Neural progenitor cell (in vitro differentiated cells): ENCODE results near the gene MAP7. TPM values are rescaled to one million over a fixed set of nuclear protein-coding genes. Genes with fewer than 3 reads are reported as not detected.

Source experiments
- DNase-seq: peaks from one replicate; pipeline ENCODE4 v3.0.0-alpha.2; 2016; ENCODE audit warnings: low spot score
- H2AFZ ChIP-seq: fragments of 200-600 bp; sonication (generic); replicated peaks from 2 replicates; pipeline ENCODE4 v1.6.1; 2016; ENCODE audit warnings: antibody characterized with exemption
- H3F3A ChIP-seq: fragments of 200-600 bp; sonication (generic); 2 replicates; pipeline ENCODE4 v1.6.1; 2016; ENCODE audit warnings: antibody characterized with exemption, low read depth
- H3K27ac ChIP-seq: fragments of 200-600 bp; sonication (generic); 2 replicates; pipeline ENCODE4 v1.5.1; 2016; ENCODE audit warnings: mild to moderate bottlenecking
- H3K27me3 ChIP-seq: fragments of 200-600 bp; sonication (generic); 2 replicates; pipeline ENCODE4 v1.6.1; 2016; ENCODE audit warnings: mild to moderate bottlenecking, moderate library complexity
- H3K36me3 ChIP-seq: fragments of 200-600 bp; sonication (generic); 2 replicates; pipeline ENCODE4 v1.5.1; 2016
- H3K4me1 ChIP-seq: fragments of 200-600 bp; sonication (generic); 2 replicates; pipeline ENCODE4 v1.6.1; 2016; ENCODE audit warnings: mixed run types
- H3K4me2 ChIP-seq: fragments of 200-600 bp; sonication (generic); 2 replicates; pipeline ENCODE4 v1.6.1; 2016
- H3K4me3 ChIP-seq: fragments of 200-600 bp; sonication (generic); 2 replicates; pipeline ENCODE4 v1.5.1; 2016
- H3K79me2 ChIP-seq: fragments of 200-600 bp; sonication (generic); 2 replicates; pipeline ENCODE4 v1.6.1; 2016; ENCODE audit warnings: low read depth
- H3K9ac ChIP-seq: fragments of 200-600 bp; sonication (generic); 2 replicates; pipeline ENCODE4 v1.6.1; 2016
- H3K9me3 ChIP-seq: fragments of 200-600 bp; sonication (generic); 2 replicates; pipeline ENCODE4 v1.5.1; 2016; ENCODE audit warnings: low read depth
- H4K20me1 ChIP-seq: fragments of 200-600 bp; sonication (generic); 2 replicates; pipeline ENCODE4 v1.6.1; 2016; ENCODE audit warnings: low read depth
- H3K27ac Mint-ChIP-seq: 3 replicates; pipeline ENCODE4 v1.8.0; 2021; ENCODE audit warnings: mixed read lengths
- H3K27me3 Mint-ChIP-seq: 2 replicates; pipeline ENCODE4 v1.8.0; 2022; ENCODE audit warnings: low read depth, mild to moderate bottlenecking, inconsistent platforms, moderate library complexity, mixed read lengths; ENCODE audit not compliant: insufficient read depth
- H3K36me3 Mint-ChIP-seq: 3 replicates; pipeline ENCODE4 v1.8.0; 2021; ENCODE audit warnings: mixed read lengths
- H3K4me1 Mint-ChIP-seq: 3 replicates; pipeline ENCODE4 v1.8.0; 2021; ENCODE audit warnings: mixed read lengths
- H3K4me3 Mint-ChIP-seq: 3 replicates; pipeline ENCODE4 v1.8.0; 2021; ENCODE audit warnings: mild to moderate bottlenecking, moderate library complexity, mixed read lengths
- H3K9me3 Mint-ChIP-seq: 3 replicates; pipeline ENCODE4 v1.8.0; 2020; ENCODE audit warnings: mixed read lengths
- CTCF ChIP-seq: fragments of 200-600 bp; sonication (generic); IDR thresholded peaks from 2 replicates; pipeline ENCODE4 v1.5.1; 2017; ENCODE audit warnings: antibody characterized with exemption, mild to moderate bottlenecking
- EZH2 ChIP-seq: fragments of 200-600 bp; sonication (generic); IDR thresholded peaks from 2 replicates; pipeline ENCODE4 v1.6.1; 2017; ENCODE audit warnings: antibody characterized with exemption, mild to moderate bottlenecking, moderate library complexity
- EZH2phosphoT487 ChIP-seq: fragments of 200-600 bp; sonication (generic); IDR thresholded peaks from 2 replicates; pipeline ENCODE4 v1.6.1; 2017; ENCODE audit warnings: antibody characterized with exemption
- total RNA-seq: library from RNA; depleted of rRNA; stranded (reverse); fragments of >200 nt; gene quantifications from 2 replicates; pipeline ENCODE4 v1.2.3, GENCODE V29; 2015; ENCODE audit warnings: low replicate concordance

Gene MAP7
- total RNA-seq, 1 donor from 2014 or later = 9.0 TPM

GRCh38 chr6:136362421-136363356 is 187.5 kb downstream of the MAP7 start:
- Histone ChIP-seq H3K27me3 (no peaks in the 10 kb centered on the region), H3K4me3 (no peak overlapping the region), H2AFZ (no peak overlapping the region), H3K4me1 (no peaks in the 10 kb centered on the region), H3K27ac (no peak overlapping the region), H3K79me2 (no peaks in the 10 kb centered on the region), H3K9ac (no peak overlapping the region), H3K9me3 (no peaks in the 10 kb centered on the region), H3F3A (no peaks in the 10 kb centered on the region), H4K20me1 (no peaks in the 10 kb centered on the region), H3K36me3 (no peaks in the 10 kb centered on the region), H3K4me2 (no peak overlapping the region)
- no peak for DNase-seq
- Mint-ChIP-seq H3K27me3 (peaks cover 2% of the 10 kb centered on the region), H3K36me3 (peaks cover 10% of the 10 kb centered on the region), H3K4me1 (no peaks in the 10 kb centered on the region), H3K9me3 (no peaks in the 10 kb centered on the region), H3K27ac (no peak overlapping the region), H3K4me3 (no peak overlapping the region)
- TF ChIP-seq EZH2phosphoT487 = no peak
- no peak for TF ChIP-seq CTCF
- no peak for TF ChIP-seq EZH2

DNA sequence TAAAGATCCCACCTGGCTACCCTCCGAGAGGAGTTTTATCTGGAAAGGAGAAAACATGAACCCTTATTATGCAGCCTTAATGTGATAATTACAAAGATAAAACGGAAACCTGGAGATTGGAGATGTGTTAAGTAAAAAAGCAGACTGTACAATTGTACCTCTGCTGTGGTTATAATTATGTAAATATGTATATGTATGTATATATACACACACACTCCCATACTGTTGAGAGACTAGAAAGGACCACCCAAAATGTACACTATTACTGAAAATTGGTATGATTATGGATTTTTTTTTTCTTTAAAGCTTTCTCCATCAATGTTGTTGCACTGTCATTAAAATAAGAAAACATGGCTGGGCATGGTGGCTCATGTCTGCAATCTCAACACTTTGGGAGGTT is 188.4 kb downstream of the MAP7 start:
- H3K27ac Mint-ChIP-seq = no peak overlapping the region
- H3K27me3 ChIP-seq = no peaks in the 10 kb centered on the region
- H3K4me1 ChIP-seq = no peaks in the 10 kb centered on the region
- no peak overlapping the region for H3K9ac ChIP-seq
- no peaks in the 10 kb centered on the region for H3F3A ChIP-seq
- peaks cover 10% of the 10 kb centered on the region for H3K36me3 Mint-ChIP-seq
- H3K9me3 ChIP-seq = no peaks in the 10 kb centered on the region
- H3K27me3 Mint-ChIP-seq = peaks cover 4% of the 10 kb centered on the region
- no peak for DNase-seq
- no peak overlapping the region for H2AFZ ChIP-seq
- H3K36me3 ChIP-seq = no peaks in the 10 kb centered on the region
- H4K20me1 ChIP-seq = no peaks in the 10 kb centered on the region
- H3K4me1 Mint-ChIP-seq = no peaks in the 10 kb centered on the region
- no peak overlapping the region for H3K4me2 ChIP-seq
- H3K79me2 ChIP-seq = no peaks in the 10 kb centered on the region
- no peaks in the 10 kb centered on the region for H3K9me3 Mint-ChIP-seq
- H3K4me3 Mint-ChIP-seq = no peak overlapping the region
- no peak overlapping the region for H3K4me3 ChIP-seq
- TF ChIP-seq CTCF (no peak), EZH2phosphoT487 (no peak), EZH2 (no peak)
- H3K27ac ChIP-seq = no peak overlapping the region

DNA sequence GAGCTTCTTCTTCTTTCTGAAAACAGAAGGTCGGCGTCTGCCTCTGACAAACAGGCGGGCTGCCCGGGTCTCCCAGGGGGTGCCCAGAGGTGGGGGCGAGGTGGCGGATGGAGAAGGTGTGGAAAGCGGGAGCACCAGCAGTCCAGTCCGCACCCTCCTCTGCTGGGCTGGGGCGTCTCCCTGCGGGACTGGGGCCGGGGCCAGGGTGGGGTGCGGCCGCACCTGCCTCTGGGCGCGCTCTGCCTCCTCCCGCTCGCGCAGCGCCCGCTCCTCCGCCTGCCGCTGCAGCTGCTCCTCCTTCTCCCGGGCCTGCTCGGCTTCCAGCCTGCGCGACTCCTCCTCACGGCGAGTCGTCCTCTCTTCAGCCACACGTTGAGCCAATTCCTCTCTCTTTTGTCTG is 189.4 kb downstream of the MAP7 start:
- Histone ChIP-seq H2AFZ (no peak overlapping the region), H4K20me1 (no peaks in the 10 kb centered on the region), H3K4me2 (no peak overlapping the region), H3F3A (no peaks in the 10 kb centered on the region), H3K27ac (no peak overlapping the region), H3K9ac (no peak overlapping the region), H3K79me2 (no peaks in the 10 kb centered on the region), H3K4me1 (no peaks in the 10 kb centered on the region), H3K27me3 (no peaks in the 10 kb centered on the region), H3K36me3 (no peaks in the 10 kb centered on the region), H3K9me3 (no peaks in the 10 kb centered on the region), H3K4me3 (no peak overlapping the region)
- peaks cover 7% of the 10 kb centered on the region for H3K36me3 Mint-ChIP-seq
- H3K4me1 Mint-ChIP-seq = no peaks in the 10 kb centered on the region
- no peak overlapping the region for H3K4me3 Mint-ChIP-seq
- no peak for TF ChIP-seq EZH2phosphoT487
- TF ChIP-seq CTCF = no peak
- no peak for TF ChIP-seq EZH2
- no peak for DNase-seq
- no peaks in the 10 kb centered on the region for H3K9me3 Mint-ChIP-seq
- peaks cover 4% of the 10 kb centered on the region for H3K27me3 Mint-ChIP-seq
- H3K27ac Mint-ChIP-seq = no peak overlapping the region
